Breast epithelium (tissue), 4 donors: ENCODE data around the gene OTUD5. TPM values are rescaled to one million over a fixed set of nuclear protein-coding genes. Genes with fewer than 3 reads are reported as not detected.
"Not testable (repeated sequence)": the region's sequence is repeated elsewhere in the genome, so short reads cannot be mapped to it uniquely, and the experiment has no call there.

Source experiments
- DNase-seq, 2 donors: peaks; one replicate each; pipeline ENCODE4 v3.0.0-alpha.2; 2019; ENCODE audit warnings: low spot score in 2 of 2
- H3K27ac ChIP-seq, 2 donors: fragments of 200-600 bp; sonication (generic) in 1 of 2; one replicate each; pipeline ENCODE4 v1.5.1; 2016 to 2019; ENCODE audit warnings: mild to moderate bottlenecking in 1 of 2
- H3K27me3 ChIP-seq, 2 donors: fragments of 200-600 bp; sonication (generic) in 1 of 2; one replicate each; pipeline versions ENCODE4 v1.5.1 to v1.6.0; 2017 to 2019; ENCODE audit warnings: control low read depth in 1 of 2, mild to moderate bottlenecking in 1 of 2
- H3K36me3 ChIP-seq: fragments of 200-600 bp; one replicate; pipeline ENCODE4 v1.5.1; 2019
- H3K4me1 ChIP-seq, 2 donors: fragments of 200-600 bp; sonication (generic); one replicate each; pipeline ENCODE4 v1.5.1; 2016 to 2019; ENCODE audit warnings: control low read depth in 1 of 2
- H3K4me3 ChIP-seq, 3 donors: fragments of 200-600 bp; sonication (generic); 1 replicate in 2 of 3; 2 replicates in 1 of 3; pipeline ENCODE4 v1.5.1; 2016 to 2019; ENCODE audit warnings: mild to moderate bottlenecking in 3 of 3, moderate library complexity in 2 of 3
- H3K9me3 ChIP-seq, 2 donors: fragments of 200-600 bp; sonication (generic) in 1 of 2; one replicate each; pipeline ENCODE4 v1.5.1; 2016 to 2019; ENCODE audit warnings: control low read depth in 1 of 2
- CTCF ChIP-seq, 3 donors: fragments of 450-650 bp; IDR thresholded peaks; one replicate each; pipeline ENCODE4 v1.5.1; 2016 to 2017; ENCODE audit warnings: antibody characterized with exemption in 3 of 3, mild to moderate bottlenecking in 3 of 3, moderate library complexity in 3 of 3
- POLR2A ChIP-seq: fragments of 450-650 bp; IDR thresholded peaks from one replicate; pipeline ENCODE4 v1.6.1; 2016; ENCODE audit warnings: antibody characterized with exemption, mild to moderate bottlenecking, moderate library complexity
- POLR2AphosphoS5 ChIP-seq, 3 donors: sonication (generic); formaldehyde crosslinking; IDR thresholded peaks; one replicate each; pipeline ENCODE4 v1.6.1; 2017; ENCODE audit warnings: antibody characterized with exemption in 3 of 3
- intact Hi-C: fragments of 100-400 bp; cut with DNase I; formaldehyde crosslinking; loops from one replicate; pipeline ENCODE4 v1.15.1; 2023; ENCODE audit warnings: low total_unique reads
- total RNA-seq, 3 donors: library from RNA; depleted of rRNA; stranded (reverse); fragments of >200 nt; gene quantifications; one replicate each; pipeline ENCODE4 v1.1.0, GENCODE V29; 2016

The OTUD5 gene
- total RNA-seq, 3 donors from 2014 or later, result 35.8 to 37.9 (median 36.1) TPM

- Histone ChIP-seq H3K4me3 (peak overlapping the region; percentile 59 to 86 (median 64)), H3K36me3 (no peaks in the 10 kb centered on the region), H3K9me3 (no peaks in the 10 kb centered on the region), H3K27ac (peak overlapping the region; percentile 83 to 85), H3K4me1 (no peaks in the 10 kb centered on the region), H3K27me3 (peaks cover 0 to 37% of the 10 kb centered on the region in 2 donors)
- DNase-seq, result no peak
- no peak for TF ChIP-seq CTCF (IDR thresholded peaks at IDR 0.05)
- TF ChIP-seq POLR2AphosphoS5 (IDR thresholded peaks at IDR 0.05), result no peak
- no peak for TF ChIP-seq POLR2A
- intact Hi-C loops, result loop anchor here (10.0 kb wide), 1 partner anchor 216 kb away; no protein-coding TSS in a partner anchor
Observed at GRCh38 chrX:48890296-48890925, 67.0 kb downstream of the OTUD5 start.

- H3K9me3 ChIP-seq, H3K36me3 ChIP-seq, H3K4me1 ChIP-seq, H3K27ac ChIP-seq, DNase-seq, H3K4me3 ChIP-seq, intact Hi-C loops: not testable (repeated sequence)
- H3K27me3 ChIP-seq, result peaks cover 0 to 21% of the 10 kb centered on the region in 2 donors
Observed at GRCh38 chrX:48886586-48886985, 70.8 kb downstream of the OTUD5 start.

GRCh38 chrX:48883729-48884128, 73.7 kb downstream of the OTUD5 start:
- Histone ChIP-seq H3K27ac (no peak overlapping the region), H3K27me3 (peaks cover 0 to 14% of the 10 kb centered on the region in 2 donors), H3K4me3 (no peak overlapping the region), H3K36me3 (no peaks in the 10 kb centered on the region), H3K9me3 (no peaks in the 10 kb centered on the region), H3K4me1 (no peaks in the 10 kb centered on the region)
- TF ChIP-seq POLR2A, result no peak
- TF ChIP-seq CTCF (IDR thresholded peaks at IDR 0.05), result no peak
- TF ChIP-seq POLR2AphosphoS5 (IDR thresholded peaks at IDR 0.05), result no peak
- intact Hi-C loops, result no loop called here
- no peak for DNase-seq

- H3K4me3 ChIP-seq, H3K36me3 ChIP-seq, H3K4me1 ChIP-seq, H3K27me3 ChIP-seq, DNase-seq, H3K27ac ChIP-seq, H3K9me3 ChIP-seq: not testable (repeated sequence)
- intact Hi-C loops, result loop anchor here (10.0 kb wide), 1 partner anchor 1688 kb away; no protein-coding TSS in a partner anchor
Observed at GRCh38 chrX:48876944-48877343, 80.5 kb downstream of the OTUD5 start.

Other genes with a start within 250 kb of the OTUD5 start
- under 1 TPM in 1 of 3 donors, not detected in 2; 0.66 TPM for gene GLOD5, start 195.9 kb downstream of the OTUD5 start, total RNA-seq
- gene GATA1, start 171.0 kb downstream of the OTUD5 start, total RNA-seq, result not detected
- 10 to 100 TPM; 78.2 to 86.2 (median 84.3) TPM for gene HDAC6, start 155.5 kb downstream of the OTUD5 start, total RNA-seq
- under 1 TPM in 1 of 3 donors, not detected in 2; 0.73 TPM for gene ERAS, start 131.1 kb downstream of the OTUD5 start, total RNA-seq
- 1 to 10 TPM; 1.4 to 3.6 (median 2.2) TPM for gene PCSK1N, start 122.0 kb downstream of the OTUD5 start, total RNA-seq
- 10 to 100 TPM; 32.3 to 40.8 (median 35.4) TPM for gene TIMM17B, start 59.8 kb downstream of the OTUD5 start, total RNA-seq
- gene PQBP1, start 59.7 kb downstream of the OTUD5 start, total RNA-seq, result 10 to 100 TPM; 56.0 to 71.4 (median 71.0) TPM
- gene SLC35A2, start 46.0 kb downstream of the OTUD5 start, total RNA-seq, result 10 to 100 TPM; 10.9 to 17.3 (median 16.1) TPM
- gene PIM2, start 38.6 kb downstream of the OTUD5 start, total RNA-seq, result 10 to 100 TPM in 1 of 3 donors, 1 to 10 TPM in 2; 5.8 to 20.3 (median 7.6) TPM
- gene KCND1, start 14.2 kb upstream of the OTUD5 start, total RNA-seq, result 1 to 10 TPM in 1 of 3 donors, under 1 TPM in 2; 0.66 to 1.2 (median 0.96) TPM
- 10 to 100 TPM; 31.4 to 47.2 (median 34.1) TPM for gene GRIPAP1, start 44.7 kb upstream of the OTUD5 start, total RNA-seq
- gene TFE3, start 85.8 kb upstream of the OTUD5 start, total RNA-seq, result 10 to 100 TPM; 44.1 to 93.3 (median 52.1) TPM
- gene CCDC120, start 101.4 kb upstream of the OTUD5 start, total RNA-seq, result 1 to 10 TPM in 2 of 3 donors, under 1 TPM in 1; 0.80 to 6.3 (median 4.3) TPM
- gene PRAF2, start 116.4 kb upstream of the OTUD5 start, total RNA-seq, result 10 to 100 TPM in 1 of 3 donors, 1 to 10 TPM in 2; 5.9 to 18.4 (median 6.6) TPM
- 100 to 1,000 TPM in 1 of 3 donors, 10 to 100 TPM in 2; 95.7 to 134 (median 98.6) TPM for gene WDR45, start 122.3 kb upstream of the OTUD5 start, total RNA-seq
- 10 to 100 TPM; 21.1 to 28.8 (median 27.8) TPM for gene GPKOW, start 166.1 kb upstream of the OTUD5 start, total RNA-seq
- gene MAGIX, start 205.2 kb upstream of the OTUD5 start, total RNA-seq, result 10 to 100 TPM in 1 of 3 donors, 1 to 10 TPM in 2; 1.3 to 12.4 (median 4.9) TPM
- 10 to 100 TPM; 23.4 to 27.9 (median 27.8) TPM for gene PLP2, start 214.3 kb upstream of the OTUD5 start, total RNA-seq
- 10 to 100 TPM; 13.3 to 14.4 (median 14.0) TPM for gene PRICKLE3, start 228.8 kb upstream of the OTUD5 start, total RNA-seq
- gene SYP, start 242.6 kb upstream of the OTUD5 start, total RNA-seq, result 1 to 10 TPM; 1.0 to 2.7 (median 1.3) TPM